Panc1 (cell line): Measurements from ENCODE around the gene RAPGEF1. TPM values are rescaled to one million over a fixed set of nuclear protein-coding genes. Genes with fewer than 3 reads are reported as not detected.

ENCODE experiments used
- ATAC-seq: fragments of 200-7000 bp; cut with Tn5 transposase; 2 replicates; pipeline ENCODE4 v1.9.1; 2020; ENCODE audit warnings: mild to moderate bottlenecking, moderate library complexity
- BruUV-seq: library from RNA; stranded (reverse); fragments of 400-500 nt; replicated peaks from 2 replicates; lab custom pipeline; 2021; lab: Mats Ljungman, UMichigan
- CTCF ChIA-PET: fragments of 300-600 bp; sonication (Branson Sonifier 250); formaldehyde crosslinking; loops from one replicate; lab custom pipeline; 2022; ENCODE audit warnings: antibody characterized with exemption; lab: Charles Lee
- POLR2A ChIA-PET: fragments of 300-600 bp; sonication (Branson Sonifier 250); formaldehyde crosslinking; loops from one replicate; lab custom pipeline; 2022; ENCODE audit warnings: antibody characterized with exemption; lab: Charles Lee
- DNase-seq: peaks from one replicate; pipeline ENCODE4 v3.0.0-alpha.2; 2010; ENCODE audit warnings: low read depth, low spot score
- H3K27ac ChIP-seq: 2 replicates; pipeline ENCODE4 v1.5.1; 2011; ENCODE audit warnings: mild to moderate bottlenecking, low read length, inconsistent platforms
- H3K27me3 ChIP-seq: fragments of 200-500 bp; sonication (Bioruptor generic); 2 replicates; pipeline ENCODE4 v1.6.0; 2014; ENCODE audit warnings: low read length, inconsistent platforms; ENCODE audit not compliant: control insufficient read depth, insufficient read depth
- H3K36me3 ChIP-seq: fragments of 200-500 bp; sonication (Bioruptor generic); 2 replicates; pipeline ENCODE4 v1.5.1; 2014; ENCODE audit warnings: inconsistent platforms, mild to moderate bottlenecking, low read length, moderate library complexity; ENCODE audit not compliant: control insufficient read depth, insufficient read depth
- H3K4me1 ChIP-seq: 2 replicates; pipeline ENCODE4 v1.5.1; 2011; ENCODE audit warnings: inconsistent platforms, mild to moderate bottlenecking, low read length, moderate library complexity; ENCODE audit not compliant: control insufficient read depth, insufficient read depth
- H3K4me3 ChIP-seq, 2 experiments: 2 replicates each; pipeline ENCODE4 v1.5.1; 2011 to 2012; ENCODE audit warnings: low read depth in 2 of 2, low read length in 2 of 2, mild to moderate bottlenecking in 2 of 2, inconsistent platforms in 1 of 2, moderate library complexity in 1 of 2
- H3K9me3 ChIP-seq: fragments of 200-500 bp; sonication (Bioruptor generic); 2 replicates; pipeline ENCODE4 v1.5.1; 2014; ENCODE audit warnings: low read depth, mild to moderate bottlenecking, inconsistent platforms, low read length, moderate library complexity; ENCODE audit not compliant: control insufficient read depth, insufficient read depth
- POLR2AphosphoS5 ChIP-seq: IDR thresholded peaks from 2 replicates; pipeline ENCODE4 v1.6.1; 2012; ENCODE audit warnings: mild to moderate bottlenecking, low read depth, low read length, moderate library complexity
- REST ChIP-seq, 2 experiments: IDR thresholded peaks; 2 replicates each; pipeline ENCODE4 v1.6.1; 2011 to 2012; ENCODE audit warnings: low read depth in 2 of 2, control low read depth in 1 of 2, low read length in 1 of 2, mild to moderate bottlenecking in 1 of 2, moderate library complexity in 1 of 2; ENCODE audit not compliant: insufficient read depth in 1 of 2
- SIN3A ChIP-seq: IDR thresholded peaks from 2 replicates; pipeline ENCODE4 v1.6.1; 2012; ENCODE audit warnings: low read depth, mild to moderate bottlenecking, low read length, moderate library complexity, borderline replicate concordance; ENCODE audit not compliant: insufficient read depth
- TCF7L2 ChIP-seq: IDR thresholded peaks from 2 replicates; pipeline ENCODE4 v1.6.1; 2011; ENCODE audit warnings: mild to moderate bottlenecking, low read depth, low read length, inconsistent platforms
- in situ Hi-C: cut with HindIII; loops from 2 replicates; pipeline ENCODE4 v1.10.0; 2016; ENCODE audit warnings: low sequenced_read_pairs, low pct_unique_long_range_greater_than_20kb
- intact Hi-C: fragments of 100-400 bp; cut with micrococcal nuclease; formaldehyde crosslinking; loops from one replicate; pipeline ENCODE4 v1.10.0; 2022; ENCODE audit not compliant: unreplicated experiment
- total RNA-seq: library from RNA; stranded (reverse); gene quantifications from one replicate; pipeline ENCODE4 v1.2.1, GENCODE V29; 2021; ENCODE audit not compliant: unreplicated experiment
- TF ChIP-seq, protein P1 (sequence below): fragments of 450-650 bp; IDR thresholded peaks from 2 replicates; pipeline ENCODE4 v1.5.1; 2017; ENCODE audit warnings: mild to moderate bottlenecking

RAPGEF1 gene
- total RNA-seq, 1 experiment from 2014 or later: 86.8 TPM

GRCh38 chr9:131698618-131698985, 41.3 kb downstream of the RAPGEF1 start:
- TF ChIP-seq, protein P1, sequence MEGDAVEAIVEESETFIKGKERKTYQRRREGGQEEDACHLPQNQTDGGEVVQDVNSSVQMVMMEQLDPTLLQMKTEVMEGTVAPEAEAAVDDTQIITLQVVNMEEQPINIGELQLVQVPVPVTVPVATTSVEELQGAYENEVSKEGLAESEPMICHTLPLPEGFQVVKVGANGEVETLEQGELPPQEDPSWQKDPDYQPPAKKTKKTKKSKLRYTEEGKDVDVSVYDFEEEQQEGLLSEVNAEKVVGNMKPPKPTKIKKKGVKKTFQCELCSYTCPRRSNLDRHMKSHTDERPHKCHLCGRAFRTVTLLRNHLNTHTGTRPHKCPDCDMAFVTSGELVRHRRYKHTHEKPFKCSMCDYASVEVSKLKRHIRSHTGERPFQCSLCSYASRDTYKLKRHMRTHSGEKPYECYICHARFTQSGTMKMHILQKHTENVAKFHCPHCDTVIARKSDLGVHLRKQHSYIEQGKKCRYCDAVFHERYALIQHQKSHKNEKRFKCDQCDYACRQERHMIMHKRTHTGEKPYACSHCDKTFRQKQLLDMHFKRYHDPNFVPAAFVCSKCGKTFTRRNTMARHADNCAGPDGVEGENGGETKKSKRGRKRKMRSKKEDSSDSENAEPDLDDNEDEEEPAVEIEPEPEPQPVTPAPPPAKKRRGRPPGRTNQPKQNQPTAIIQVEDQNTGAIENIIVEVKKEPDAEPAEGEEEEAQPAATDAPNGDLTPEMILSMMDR: no peak
- TF ChIP-seq REST (IDR thresholded peaks at IDR 0.05; ENCODE audit: insufficient read depth in 1 of 2, low read depth in 2 of 2, low read length in 1 of 2) (no peak), TCF7L2 (no peak), SIN3A (no peak), POLR2AphosphoS5 (no peak)
- intact Hi-C loops: no loop called here
- in situ Hi-C loops: no loop called here
- ChIA-PET CTCF (no interaction called here), POLR2A (no interaction called here)
- ATAC-seq (no peak), DNase-seq (no peak)
- no peaks in the 10 kb centered on the region for H3K27me3 ChIP-seq
- no peaks in the 10 kb centered on the region for H3K9me3 ChIP-seq
- H3K4me1 ChIP-seq: peaks cover 23% of the 10 kb centered on the region
- no peaks in the 10 kb centered on the region for H3K36me3 ChIP-seq
- no peak overlapping the region for H3K27ac ChIP-seq
- no TSS peak for BruUV-seq
- H3K4me3 ChIP-seq: no peak overlapping the region

DNA sequence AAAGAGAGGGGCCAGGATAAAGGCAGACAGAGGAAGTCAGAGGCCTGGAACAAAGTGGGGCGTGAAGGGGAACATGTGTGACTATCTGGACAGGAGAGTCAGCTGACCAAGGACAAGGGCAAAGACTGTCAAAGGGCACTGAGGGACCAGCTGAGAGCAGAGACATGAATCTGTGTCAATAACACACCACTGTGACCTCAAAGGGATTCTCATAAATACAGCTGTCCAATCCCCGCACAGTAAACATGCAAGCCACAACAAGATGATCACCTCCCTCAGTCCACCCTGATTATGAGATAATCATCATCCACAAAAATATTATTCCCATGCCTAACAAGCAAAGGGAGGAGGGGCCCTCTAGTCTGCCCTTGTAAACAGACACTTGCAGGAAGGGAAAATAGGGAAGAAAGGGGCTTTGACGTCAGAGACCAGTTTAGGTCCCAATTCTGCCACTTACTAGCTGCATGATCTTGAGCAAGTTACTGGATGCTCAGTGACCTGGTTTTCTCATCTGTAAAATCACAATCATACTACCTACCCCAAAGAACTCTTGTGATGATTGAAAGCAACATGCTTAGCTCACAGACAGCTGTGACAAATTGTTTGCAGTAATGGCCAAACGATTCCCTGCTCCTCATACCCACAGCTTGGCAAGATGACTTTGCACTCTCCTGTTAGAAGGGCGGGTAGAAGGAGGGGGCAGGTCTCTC, 41.8 kb downstream of the RAPGEF1 start:
- no peaks in the 10 kb centered on the region for H3K27me3 ChIP-seq
- ChIA-PET CTCF (no interaction called here), POLR2A (no interaction called here)
- H3K4me1 ChIP-seq: peaks cover 24% of the 10 kb centered on the region
- no peak overlapping the region for H3K4me3 ChIP-seq
- in situ Hi-C loops: no loop called here
- ATAC-seq (no peak), DNase-seq (no peak)
- intact Hi-C loops: no loop called here
- no peak for TF ChIP-seq SIN3A
- TF ChIP-seq REST (IDR thresholded peaks at IDR 0.05; ENCODE audit: insufficient read depth in 1 of 2, low read depth in 2 of 2, low read length in 1 of 2): no peak
- TF ChIP-seq TCF7L2: no peak
- TF ChIP-seq, protein P1: no peak
- no peak for TF ChIP-seq POLR2AphosphoS5
- no peak overlapping the region for H3K27ac ChIP-seq
- no peaks in the 10 kb centered on the region for H3K9me3 ChIP-seq
- no peaks in the 10 kb centered on the region for H3K36me3 ChIP-seq
- BruUV-seq: no TSS peak
